ENCODE results near the gene NAA35.
A peak's percentile ranks its signal among the peaks of the same experiment; 100 is the strongest.
"Not testable (repeated sequence)": the region's sequence is repeated elsewhere in the genome, so short reads cannot be mapped to it uniquely, and the experiment has no call there.

Gene NAA35

GRCh38 chr9:85940832-85941621 is at the start of gene NAA35:
NAA35 (plus strand) TSS chr9:85941146; CDS start chr9:85942160, 1,014 bp downstream.
- DNase-seq (ENCODE audit: low spot score) = peak; percentile 100

DNA sequence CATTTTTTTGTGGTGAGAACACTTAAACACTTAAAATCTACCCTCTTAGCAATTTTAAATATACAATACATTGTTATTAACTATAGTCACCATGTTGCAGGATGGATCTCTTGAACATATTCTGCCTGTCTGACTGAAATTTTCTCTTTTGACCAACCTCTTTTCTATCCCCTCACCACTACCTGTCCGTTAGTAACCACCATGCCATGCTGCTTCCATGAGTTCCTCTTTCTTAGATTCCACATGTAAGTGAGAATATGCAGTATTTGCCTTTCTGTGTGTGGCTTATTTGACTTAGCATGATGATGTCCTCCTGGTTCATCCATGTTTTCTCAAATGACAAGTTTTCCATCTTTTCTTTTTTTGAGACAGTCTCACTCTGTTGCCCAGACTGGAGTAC is 48.5 kb upstream of the NAA35 start:
- DNase-seq (ENCODE audit: low spot score) = no peak

- no peak for DNase-seq (ENCODE audit: low spot score)
Observed at GRCh38 chr9:85895685-85896084, 45.3 kb upstream of the NAA35 start.

GRCh38 chr9:85897848-85898247 is 43.1 kb upstream of the NAA35 start:
- DNase-seq (ENCODE audit: low spot score) = no peak

- DNase-seq (ENCODE audit: low spot score) = no peak
Observed at GRCh38 chr9:85898332-85898731, 42.6 kb upstream of the NAA35 start.

- DNase-seq (ENCODE audit: low spot score) = no peak
Observed at GRCh38 chr9:85899388-85899787, 41.6 kb upstream of the NAA35 start.

GRCh38 chr9:85900504-85901201 is 40.3 kb upstream of the NAA35 start:
- DNase-seq (ENCODE audit: low spot score) = peak; percentile 50

DNA sequence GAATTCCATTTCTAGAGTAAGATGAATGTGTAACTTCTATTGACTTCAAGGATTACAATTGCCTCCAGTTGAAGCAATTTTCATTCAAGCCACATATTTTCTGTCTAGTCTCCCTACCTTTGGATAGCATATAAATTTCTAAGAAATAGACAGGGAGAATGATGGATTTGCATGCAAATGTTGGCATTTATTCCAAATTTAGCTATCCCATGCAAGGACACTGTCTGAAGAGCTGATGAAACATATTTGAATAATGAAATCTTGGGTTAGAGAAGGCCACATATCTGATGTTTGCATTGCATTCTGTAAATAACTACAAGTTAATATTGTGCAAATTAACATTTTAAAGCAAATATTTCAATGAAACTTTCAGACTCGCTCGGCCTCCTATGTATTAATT is 36.0 kb upstream of the NAA35 start:
- no peak for DNase-seq (ENCODE audit: low spot score)

DNA sequence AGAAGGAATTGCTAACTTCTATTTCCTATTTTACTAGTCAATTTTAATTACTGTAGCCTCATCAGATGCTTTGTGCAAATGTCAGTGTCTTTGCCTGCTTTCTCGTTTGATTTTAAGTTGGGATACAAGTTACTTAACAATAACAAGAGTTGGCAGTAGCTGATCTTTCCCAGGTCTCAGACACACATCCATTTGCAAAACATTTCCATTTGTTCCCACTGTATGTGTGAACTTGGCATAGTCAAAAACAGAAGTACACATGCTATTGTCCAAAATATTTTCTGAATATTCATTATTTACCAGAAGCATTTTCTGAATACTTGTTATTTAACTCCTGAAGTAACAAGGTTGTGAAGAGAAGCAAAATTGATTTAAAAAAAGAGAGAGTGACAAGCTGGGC is 35.0 kb upstream of the NAA35 start:
- DNase-seq (ENCODE audit: low spot score) = no peak

DNA sequence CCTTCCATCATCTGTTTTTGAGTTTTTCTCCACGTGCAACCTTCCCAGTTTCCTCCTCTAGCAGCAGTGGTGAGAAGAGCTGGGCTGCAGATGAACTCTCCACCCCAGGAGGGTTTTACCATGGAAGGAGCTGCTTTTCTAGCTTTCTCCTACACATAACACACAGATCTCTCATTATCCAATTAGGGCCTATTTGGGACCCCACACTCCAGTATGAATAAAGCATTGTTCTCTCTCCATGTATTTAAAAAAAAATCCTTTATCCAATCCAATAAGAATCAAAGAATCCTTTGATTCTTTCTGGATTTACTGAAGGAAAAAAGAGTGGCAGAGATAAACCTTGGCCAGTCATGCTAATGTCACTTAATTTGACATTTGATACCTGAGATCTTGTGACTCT is 31.6 kb upstream of the NAA35 start:
- no peak for DNase-seq (ENCODE audit: low spot score)

DNA sequence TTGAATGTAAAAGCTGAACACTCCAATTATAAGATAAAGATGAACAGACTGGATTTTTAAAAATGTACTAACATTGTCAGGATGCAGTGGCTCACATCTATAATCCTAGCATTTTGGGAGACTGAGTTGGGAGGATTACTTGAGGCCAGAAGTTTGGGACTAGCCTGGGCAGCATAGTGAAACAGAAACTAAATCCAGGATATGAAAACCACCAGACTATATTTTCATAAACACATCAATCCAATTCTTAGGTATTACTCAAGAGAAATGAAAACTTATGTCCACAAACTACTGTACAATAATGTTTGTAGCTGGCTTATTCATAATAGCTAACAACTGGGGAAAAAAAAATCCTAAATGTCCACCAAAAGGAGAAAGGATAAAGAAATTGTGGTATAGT is 26.8 kb upstream of the NAA35 start:
- DNase-seq (ENCODE audit: low spot score) = no peak

DNA sequence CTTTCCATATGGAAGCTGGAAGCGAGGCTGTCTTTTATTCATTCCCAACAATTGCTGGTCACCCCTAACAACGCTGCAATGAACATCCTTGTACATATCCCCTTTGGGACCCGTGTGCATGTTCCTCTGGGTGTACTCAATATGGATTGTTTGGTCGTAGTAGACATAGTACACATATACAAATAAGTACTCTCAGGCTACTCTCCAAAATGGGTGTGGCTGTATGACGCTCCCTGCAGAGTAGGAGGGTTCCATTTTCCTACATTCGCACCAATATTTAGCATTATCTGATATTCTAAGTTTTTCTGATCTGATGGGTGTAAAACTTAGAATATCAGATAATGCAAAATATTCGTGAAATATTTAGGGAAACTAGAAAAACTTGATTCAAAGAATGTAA is 23.2 kb upstream of the NAA35 start:
- DNase-seq (ENCODE audit: low spot score) = no peak

GRCh38 chr9:85925493-85925892 is 15.5 kb upstream of the NAA35 start:
- no peak for DNase-seq (ENCODE audit: low spot score)

- no peak for DNase-seq (ENCODE audit: low spot score)
Observed at GRCh38 chr9:85927076-85927475, 13.9 kb upstream of the NAA35 start.

DNA sequence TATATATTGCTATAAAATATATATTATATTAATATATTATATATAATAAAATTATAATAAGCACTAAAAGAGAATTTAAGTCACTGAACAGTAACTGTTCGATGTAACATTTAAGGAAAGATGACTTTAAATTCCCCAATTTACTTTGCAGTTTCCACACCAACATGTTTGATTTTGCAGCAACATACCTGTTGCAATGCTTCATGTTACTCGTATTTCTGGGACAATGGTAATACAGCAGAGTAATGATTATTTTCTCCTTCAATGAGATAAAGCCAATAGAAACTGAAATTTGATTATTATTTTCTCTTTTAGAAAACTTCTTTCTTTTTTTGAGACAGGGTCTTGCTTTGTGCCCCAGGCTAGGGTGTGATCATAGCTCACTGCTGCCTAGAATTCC is 9.5 kb upstream of the NAA35 start:
- DNase-seq (ENCODE audit: low spot score) = no peak

DNA sequence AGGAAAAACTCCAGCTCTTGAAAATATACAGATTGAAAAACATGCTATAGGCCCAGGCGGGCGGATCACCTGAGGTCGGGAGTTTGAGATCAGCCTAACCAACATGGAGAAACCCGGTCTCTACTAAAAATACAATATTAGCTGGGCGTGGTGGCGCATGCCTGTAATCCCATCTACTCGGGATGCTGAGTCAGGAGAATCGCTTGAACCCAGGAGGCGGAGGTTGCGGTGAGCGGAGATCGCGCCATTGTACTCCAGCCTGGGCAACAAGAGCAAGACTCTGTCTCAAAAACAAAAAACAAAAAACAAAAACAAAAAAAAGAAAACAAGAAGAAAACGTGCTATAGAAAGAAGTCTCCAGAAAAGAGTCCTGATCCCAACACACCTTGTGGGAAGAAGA is 5.0 kb upstream of the NAA35 start:
- DNase-seq (ENCODE audit: low spot score) = not testable (repeated sequence)

GRCh38 chr9:85940275-85940831 is 593 bp upstream of the NAA35 start:
- no peak for DNase-seq (ENCODE audit: low spot score)

GRCh38 chr9:85941622-85941940 is 635 bp downstream of the NAA35 start:
- no peak for DNase-seq (ENCODE audit: low spot score)

DNA sequence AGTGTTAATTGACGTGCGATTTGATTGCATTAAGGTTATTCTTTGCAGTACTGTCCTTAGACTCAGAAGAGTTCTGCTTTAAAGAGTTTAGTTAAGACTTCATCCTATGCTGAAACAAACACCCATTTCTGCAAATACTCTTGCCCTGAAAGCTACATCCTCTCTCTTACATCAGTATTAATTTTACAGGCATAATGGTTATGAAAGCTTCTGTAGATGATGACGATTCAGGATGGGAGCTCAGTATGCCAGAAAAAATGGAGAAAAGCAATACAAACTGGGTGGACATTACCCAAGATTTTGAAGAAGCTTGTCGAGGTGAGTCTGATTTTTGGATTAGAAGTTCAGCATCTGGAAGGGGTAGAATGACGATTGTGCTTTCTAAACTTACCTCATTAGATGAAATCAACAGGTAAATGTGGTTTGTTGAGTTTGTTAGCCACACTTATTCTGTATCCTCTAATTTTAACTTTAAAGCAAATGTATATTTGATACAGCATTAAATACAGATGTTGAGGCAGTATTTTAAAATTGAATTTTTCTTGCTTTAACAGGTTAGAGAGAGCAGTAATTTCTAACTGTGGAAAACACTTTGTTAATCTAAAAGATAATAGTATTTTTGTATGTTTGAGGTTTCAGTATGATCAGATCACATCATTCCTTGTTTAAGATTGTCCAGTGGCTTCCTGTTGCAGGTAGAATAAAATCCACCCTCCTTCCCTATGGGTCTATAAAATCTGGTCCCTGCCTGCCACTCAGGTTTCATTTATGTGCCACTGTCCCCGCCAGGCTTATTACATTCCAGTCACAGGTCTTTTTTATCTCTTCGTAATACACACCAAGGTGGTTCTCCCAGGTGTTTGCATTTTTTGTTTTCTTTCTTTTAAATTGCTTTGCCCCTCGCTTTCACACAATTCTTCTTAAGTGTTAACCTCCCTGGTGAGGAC is 1.3 kb downstream of the NAA35 start:
- DNase-seq (ENCODE audit: low spot score) = peak; percentile 13

DNA sequence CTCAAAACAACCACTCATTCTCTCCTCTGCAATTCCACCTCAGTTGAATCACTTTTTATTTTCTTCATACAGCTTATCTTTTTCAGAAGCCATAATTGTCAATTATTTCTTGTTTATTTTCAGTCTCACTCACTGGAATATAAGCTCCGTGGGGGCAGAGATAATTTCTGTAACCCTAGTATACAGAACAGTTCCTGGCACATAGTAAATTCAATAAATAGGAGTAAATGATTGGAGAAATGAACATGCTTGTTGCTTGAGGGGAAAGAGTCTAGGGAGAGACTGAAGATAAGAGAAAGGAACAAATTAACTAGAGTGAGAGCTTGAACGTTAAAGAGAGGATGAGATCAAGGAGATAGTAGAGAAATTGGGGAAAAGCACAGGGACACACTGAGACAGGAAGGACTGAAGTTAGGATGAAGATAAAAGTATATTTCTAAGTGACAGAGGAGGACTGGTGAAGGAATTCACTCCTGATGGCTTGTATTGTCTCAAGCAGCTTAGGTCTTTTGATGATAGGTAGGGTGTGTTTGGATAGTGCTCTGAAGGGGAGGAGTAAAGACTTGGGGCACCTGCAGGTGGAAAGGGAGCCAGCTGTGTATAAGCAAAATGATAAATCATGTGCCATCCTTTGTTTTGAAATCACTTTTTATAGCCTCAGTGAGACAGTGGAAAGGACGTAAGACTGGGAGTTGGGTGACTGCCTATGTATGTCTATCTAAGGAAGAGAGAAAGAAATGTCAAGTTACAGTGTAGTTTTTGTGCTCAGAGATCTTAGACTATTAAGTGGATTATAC is 2.2 kb downstream of the NAA35 start:
- DNase-seq (ENCODE audit: low spot score) = no peak

- DNase-seq (ENCODE audit: low spot score) = no peak
Observed at GRCh38 chr9:85943757-85944430, 2.9 kb downstream of the NAA35 start.
